T-helper 1 cell treated with Interleukin-12 subunit alpha and Interleukin-12 subunit beta and Interleukin-4 antibody, amounts not matched to agents 30 ng/mL and 1 ng/mL, for 36 hours (primary cell): ENCODE results near the gene CST9. TPM values are rescaled to one million over a fixed set of nuclear protein-coding genes. Genes with fewer than 3 reads are reported as not detected.

Experiments
- intact Hi-C: fragments of 100-400 bp; cut with micrococcal nuclease; formaldehyde crosslinking; loops from one replicate; pipeline ENCODE4 v1.15.1; 2024
- total RNA-seq: library from RNA; stranded (reverse); gene quantifications from 2 replicates; pipeline ENCODE4 v1.2.3, GENCODE V29; 2022

The CST9 gene, protein sequence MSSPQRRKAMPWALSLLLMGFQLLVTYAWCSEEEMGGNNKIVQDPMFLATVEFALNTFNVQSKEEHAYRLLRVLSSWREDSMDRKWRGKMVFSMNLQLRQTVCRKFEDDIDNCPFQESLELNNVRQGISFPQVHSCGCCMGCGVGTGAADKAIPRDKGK
- total RNA-seq: not detected in 2 replicates

GRCh38 chr20:23605867-23606651 is at the start of gene CST9:
Gene CST9 (minus strand): TSS chr20:23605917. CDS start chr20:23605864, 53 bp downstream.
- intact Hi-C loops: loop anchor here (1.0 kb wide), 4 partner anchors 164 to 915 kb away; no protein-coding TSS in a partner anchor

- intact Hi-C loops: no loop called here
Observed at GRCh38 chr20:23654717-23655116, 49.0 kb upstream of the CST9 start.

- intact Hi-C loops: no loop called here
Observed at GRCh38 chr20:23654000-23654399, 48.3 kb upstream of the CST9 start.

GRCh38 chr20:23653400-23653938 is 47.8 kb upstream of the CST9 start:
- intact Hi-C loops: no loop called here

DNA sequence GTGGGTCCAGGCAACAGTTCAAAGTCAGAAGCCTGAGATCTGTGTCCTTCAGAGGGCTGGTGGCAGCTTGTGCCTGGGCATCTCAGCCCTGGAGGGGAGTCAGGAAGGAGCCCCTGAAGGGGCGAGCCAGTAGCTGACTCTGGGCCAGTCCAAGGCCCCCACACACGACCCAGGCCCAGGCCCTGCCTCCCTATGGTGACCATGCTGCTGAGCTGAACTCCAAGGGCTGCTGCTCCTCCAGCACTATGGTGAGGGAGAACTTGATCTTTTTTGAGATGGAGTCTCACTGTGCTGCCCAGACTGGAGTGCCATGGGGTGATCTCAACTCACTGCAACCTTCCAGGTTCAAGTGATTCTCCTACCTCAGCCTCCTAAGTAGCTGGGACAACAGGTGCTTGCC is 47.2 kb upstream of the CST9 start:
- intact Hi-C loops: no loop called here

GRCh38 chr20:23652371-23652770 is 46.7 kb upstream of the CST9 start:
- intact Hi-C loops: no loop called here

- intact Hi-C loops: no loop called here
Observed at GRCh38 chr20:23651117-23651516, 45.4 kb upstream of the CST9 start.

DNA sequence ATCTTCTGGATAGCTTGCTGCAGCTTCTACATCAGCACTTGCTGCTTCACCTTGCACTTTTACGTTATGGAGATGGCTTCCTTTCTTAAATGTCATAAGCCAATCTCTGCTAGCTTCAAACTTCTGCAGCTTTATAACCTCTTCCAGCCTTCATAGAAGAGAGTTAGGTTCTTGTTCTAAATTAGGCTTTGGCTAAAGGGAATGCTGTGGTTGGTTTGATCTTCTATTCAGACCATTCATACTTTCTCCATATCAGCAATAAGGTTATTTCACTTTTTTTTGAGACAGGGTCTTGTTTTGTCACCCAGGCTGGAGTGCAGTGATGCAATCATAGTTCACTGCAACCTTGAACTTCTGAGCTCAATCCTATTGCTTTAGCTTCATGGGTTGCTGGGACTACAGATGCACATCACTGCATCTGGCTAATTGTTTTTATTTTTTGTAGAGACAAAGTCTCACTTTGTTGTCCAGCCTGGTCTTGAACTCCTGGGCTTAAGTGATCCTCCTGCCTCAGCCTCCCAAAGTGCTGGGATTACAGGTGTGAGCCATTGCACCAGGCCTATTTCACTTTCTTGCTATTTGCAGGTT is 44.2 kb upstream of the CST9 start:
- intact Hi-C loops: no loop called here

- intact Hi-C loops: no loop called here
Observed at GRCh38 chr20:23649242-23649641, 43.5 kb upstream of the CST9 start.

- intact Hi-C loops: no loop called here
Observed at GRCh38 chr20:23647346-23647745, 41.6 kb upstream of the CST9 start.

DNA sequence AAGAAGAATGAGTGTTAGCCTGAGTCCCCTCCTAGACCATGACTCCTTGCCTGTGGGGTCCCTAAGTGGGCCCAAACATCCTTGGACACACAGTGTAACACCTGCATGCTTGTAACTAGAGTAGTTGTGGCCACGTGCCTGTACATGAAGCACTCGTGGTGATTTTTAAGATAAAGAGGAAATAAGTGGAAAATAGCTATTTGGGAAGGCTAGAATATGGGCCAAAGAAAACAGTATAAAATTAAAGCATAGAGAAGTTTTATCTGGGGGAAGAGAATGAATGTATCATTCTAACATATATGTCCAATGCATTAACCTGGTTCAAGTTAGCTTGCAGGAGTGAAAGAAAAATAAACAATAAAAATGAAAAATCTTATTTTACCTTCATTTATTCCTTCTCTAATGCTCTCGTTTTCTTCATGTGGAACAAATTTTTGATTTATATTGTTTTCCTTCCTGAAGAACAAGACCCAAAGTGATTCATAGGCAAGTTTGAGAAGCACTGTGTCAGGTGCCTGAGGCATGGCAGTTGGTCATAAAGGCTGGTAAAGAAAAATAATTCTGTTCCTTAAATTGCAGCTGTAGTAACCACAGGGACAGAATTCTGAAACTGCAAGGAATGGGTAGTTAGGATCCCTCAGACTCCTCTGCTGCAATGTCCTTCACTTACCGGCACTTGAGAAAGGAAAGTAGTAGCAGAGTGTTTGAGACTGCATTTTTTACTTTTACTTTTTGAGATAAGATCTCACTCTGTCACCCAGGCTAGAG is 40.6 kb upstream of the CST9 start:
- intact Hi-C loops: no loop called here

GRCh38 chr20:23645575-23645974 is 39.9 kb upstream of the CST9 start:
- intact Hi-C loops: no loop called here

DNA sequence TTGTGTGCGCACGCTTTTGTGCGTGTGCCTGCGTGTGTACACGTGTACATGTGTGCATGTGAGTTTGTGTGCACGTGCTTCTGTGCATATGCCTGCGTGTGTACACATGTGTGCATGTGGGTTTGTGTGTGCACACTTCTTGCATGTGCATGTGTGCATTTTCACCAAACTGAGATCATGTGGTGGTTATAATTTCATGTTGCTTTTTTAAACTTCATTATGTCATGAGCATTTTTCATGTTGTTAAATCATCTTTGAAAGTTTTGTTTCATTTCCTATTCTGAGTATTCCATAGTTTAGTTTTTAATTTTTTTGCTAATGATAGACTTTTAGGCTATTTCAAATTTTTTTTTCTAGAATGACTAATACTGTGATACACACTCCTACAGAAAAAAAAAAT is 38.4 kb upstream of the CST9 start:
- intact Hi-C loops: no loop called here

GRCh38 chr20:23643659-23644058 is 37.9 kb upstream of the CST9 start:
- intact Hi-C loops: no loop called here

DNA sequence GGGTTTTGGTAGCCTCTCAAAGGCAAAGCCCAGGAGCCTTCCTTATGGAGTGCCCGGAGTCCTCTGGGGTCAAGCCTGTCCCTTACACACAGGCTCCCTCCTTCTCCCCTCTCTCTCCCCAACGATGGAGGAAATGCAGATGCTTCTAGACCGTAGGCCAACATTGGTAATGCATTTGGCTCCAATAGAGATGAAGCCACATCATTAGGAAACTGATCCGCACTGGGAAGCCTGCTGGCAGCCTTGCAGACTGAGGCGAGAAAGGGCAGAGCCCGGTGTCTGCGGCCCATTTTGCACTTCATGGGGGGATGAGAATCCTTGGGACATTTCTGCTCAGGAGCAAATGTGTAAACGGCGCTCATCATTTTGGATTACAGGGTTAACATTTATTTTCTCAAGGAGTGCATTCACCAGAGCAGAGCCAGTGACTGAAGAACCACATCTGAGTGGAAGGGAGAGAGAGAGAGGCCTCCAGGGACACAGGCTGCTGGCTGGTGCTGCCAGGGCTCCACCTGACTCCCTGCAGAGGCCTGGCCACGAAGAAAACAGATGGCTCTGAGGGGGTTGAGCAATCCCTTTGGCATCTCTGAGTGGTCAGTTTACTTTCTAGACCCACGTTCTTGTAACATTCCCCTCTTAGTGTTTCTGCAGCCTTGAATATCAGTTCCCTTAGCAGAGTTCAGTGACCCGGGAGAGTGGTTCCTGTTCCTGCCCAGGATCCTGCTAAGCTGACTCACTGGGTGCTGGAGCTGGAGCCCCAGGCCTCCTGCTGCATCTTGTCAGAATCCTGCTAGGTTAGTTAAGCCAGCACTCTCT is 36.4 kb upstream of the CST9 start:
- intact Hi-C loops: no loop called here

- intact Hi-C loops: no loop called here
Observed at GRCh38 chr20:23640671-23641667, 35.3 kb upstream of the CST9 start.

- intact Hi-C loops: no loop called here
Observed at GRCh38 chr20:23640018-23640601, 34.4 kb upstream of the CST9 start.

- intact Hi-C loops: no loop called here
Observed at GRCh38 chr20:23639490-23639958, 33.8 kb upstream of the CST9 start.

GRCh38 chr20:23638309-23638708 is 32.6 kb upstream of the CST9 start:
- intact Hi-C loops: no loop called here
